ENCODE data around the gene MAP1LC3A.

DNA sequence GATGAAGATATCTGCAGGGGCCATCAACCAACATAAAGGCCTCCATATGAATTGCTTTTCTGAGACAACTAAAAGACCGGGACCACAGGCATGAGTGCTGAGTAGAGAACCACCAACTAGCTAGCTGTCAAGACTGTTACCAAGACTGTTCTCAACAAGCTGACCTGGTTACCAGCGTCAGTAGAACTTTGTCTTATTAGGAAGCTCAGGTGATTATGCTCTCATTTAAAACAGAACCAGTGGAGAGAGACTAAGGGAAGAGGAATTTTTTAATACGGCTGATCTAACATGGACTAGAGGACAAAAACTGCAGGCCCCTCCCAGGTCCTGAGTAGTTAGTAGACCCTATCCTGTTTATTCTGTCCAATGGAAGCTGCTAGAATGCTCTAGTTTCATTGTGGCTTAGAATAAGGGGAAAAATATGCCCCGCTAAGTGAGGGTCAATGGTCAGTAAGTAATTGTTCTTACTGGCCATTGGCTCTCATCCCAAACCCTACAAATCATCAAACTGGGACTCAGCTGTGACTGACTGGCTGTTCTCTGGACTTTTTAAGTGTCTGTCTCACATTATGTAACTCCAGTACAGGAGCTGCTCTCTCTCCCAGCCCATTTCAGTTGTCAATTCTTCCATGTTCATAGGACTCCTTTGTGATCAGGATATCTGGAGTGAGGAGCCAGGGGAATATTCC, 46.1 kb upstream of the MAP1LC3A start:
- TF ChIP-seq EZH2 (IDR thresholded peaks at IDR 0.05; ENCODE audit: insufficient read depth, poor library complexity, severe bottlenecking), result no peak
- TF ChIP-seq EZH2phosphoT487 (IDR thresholded peaks at IDR 0.05; ENCODE audit: insufficient read depth, low read depth), result no peak

Data from GM23248 (cell line).